IMR-90 (cell line): ENCODE data around the gene RAB36. TPM values are rescaled to one million over a fixed set of nuclear protein-coding genes. Genes with fewer than 3 reads are reported as not detected.

ENCODE experiments used
- ATAC-seq: fragments of 200-7000 bp; cut with Tn5 transposase; 2 replicates; pipeline ENCODE4 v1.9.1; 2020; ENCODE audit warnings: low read depth, mild to moderate bottlenecking, moderate library complexity
- BruUV-seq: library from RNA; stranded (reverse); fragments of 400-500 nt; replicated peaks from 2 replicates; lab custom pipeline; 2021; lab: Mats Ljungman, UMichigan
- CTCF ChIA-PET: fragments of 300-600 bp; formaldehyde crosslinking; extraction: SDS; loops from one replicate; lab custom pipeline; 2021; ENCODE audit warnings: antibody characterized with exemption; lab: Yijun Ruan, JAX
- POLR2A ChIA-PET: fragments of 300-600 bp; sonication (Branson Sonifier 250); formaldehyde crosslinking; loops from one replicate; lab custom pipeline; 2022; ENCODE audit warnings: antibody characterized with exemption; ENCODE audit not compliant: unreplicated experiment; lab: Charles Lee
- DNase-seq: peaks from one replicate; pipeline ENCODE4 v3.0.0; 2013
- H2AFZ ChIP-seq: replicated peaks from 2 replicates; pipeline ENCODE3; 2013; ENCODE audit warnings: low read length, mild to moderate bottlenecking; ENCODE audit not compliant: poor library complexity
- H2AK5ac ChIP-seq: 2 replicates; pipeline ENCODE4 v1.6.1; 2013; ENCODE audit warnings: low read depth, low read length, inconsistent platforms
- H2AK9ac ChIP-seq: replicated peaks from 2 replicates; pipeline ENCODE3; 2013; ENCODE audit warnings: mild to moderate bottlenecking, low read depth, low read length, moderate library complexity; ENCODE audit not compliant: poor library complexity
- H2BK120ac ChIP-seq: 2 replicates; pipeline ENCODE4 v1.6.1; 2013; ENCODE audit warnings: low read depth, low read length, inconsistent platforms
- H2BK15ac ChIP-seq: 3 replicates; pipeline ENCODE4 v1.6.1; 2013; ENCODE audit warnings: low read depth, low read length, inconsistent platforms
- H2BK20ac ChIP-seq: 2 replicates; pipeline ENCODE4 v1.6.1; 2013; ENCODE audit warnings: low read depth, mild to moderate bottlenecking, inconsistent platforms, low read length, moderate library complexity
- H2BK5ac ChIP-seq: 2 replicates; pipeline ENCODE4 v1.6.1; 2013; ENCODE audit warnings: mild to moderate bottlenecking, low read depth, low read length, inconsistent platforms; ENCODE audit not compliant: poor library complexity, severe bottlenecking
- H3K14ac ChIP-seq: replicated peaks from 2 replicates; pipeline ENCODE4 v1.6.1; 2013; ENCODE audit warnings: low read depth, low read length, inconsistent platforms
- H3K18ac ChIP-seq: 2 replicates; pipeline ENCODE4 v1.6.1; 2013; ENCODE audit warnings: low read depth, low read length, control low read depth
- H3K23ac ChIP-seq: 2 replicates; pipeline ENCODE4 v1.6.1; 2013; ENCODE audit warnings: low read depth, low read length, inconsistent platforms
- H3K27ac ChIP-seq: 2 replicates; pipeline ENCODE4 v1.5.1; 2013; ENCODE audit warnings: mild to moderate bottlenecking, control low read depth, low read length; ENCODE audit not compliant: insufficient read depth
- H3K27me3 ChIP-seq: 2 replicates; pipeline ENCODE4 v1.6.1; 2013; ENCODE audit warnings: low read length; ENCODE audit not compliant: control insufficient read depth, insufficient read depth
- H3K36me3 ChIP-seq: 2 replicates; pipeline ENCODE4 v1.6.1; 2013; ENCODE audit warnings: low read length, mixed read lengths; ENCODE audit not compliant: control insufficient read depth, insufficient read depth
- H3K4ac ChIP-seq: 2 replicates; pipeline ENCODE4 v1.6.1; 2013; ENCODE audit warnings: low read depth, low read length, inconsistent platforms
- H3K4me1 ChIP-seq: 2 replicates; pipeline ENCODE4 v1.6.1; 2013; ENCODE audit warnings: low read length, mixed read lengths; ENCODE audit not compliant: control insufficient read depth, insufficient read depth
- H3K4me2 ChIP-seq: 2 replicates; pipeline ENCODE4 v1.6.1; 2013; ENCODE audit warnings: low read depth, mild to moderate bottlenecking, control low read depth, low read length, moderate library complexity
- H3K4me3 ChIP-seq: 2 replicates; pipeline ENCODE4 v1.5.1; 2013; ENCODE audit warnings: low read depth, mild to moderate bottlenecking, control low read depth, low read length, moderate library complexity; ENCODE audit not compliant: insufficient read depth
- H3K56ac ChIP-seq: 2 replicates; pipeline ENCODE4 v1.6.1; 2013; ENCODE audit warnings: low read length, inconsistent platforms; ENCODE audit not compliant: insufficient read depth; ENCODE audit errors: extremely low read depth
- H3K79me1 ChIP-seq, 2 experiments: 2 replicates each; pipeline ENCODE4 v1.6.1; 2013; ENCODE audit warnings: low read length in 2 of 2, inconsistent platforms in 1 of 2, low read depth in 1 of 2
- H3K9ac ChIP-seq: 2 replicates; pipeline ENCODE4 v1.6.1; 2013; ENCODE audit warnings: low read depth, low read length, control low read depth
- H3K9me1 ChIP-seq: 2 replicates; pipeline ENCODE4 v1.6.1; 2013; ENCODE audit warnings: low read length, inconsistent platforms; ENCODE audit not compliant: insufficient read depth
- H3K9me3 ChIP-seq: 2 replicates; pipeline ENCODE4 v1.6.1; 2013; ENCODE audit warnings: low read length; ENCODE audit not compliant: control insufficient read depth, insufficient read depth
- H4K20me1 ChIP-seq: 2 replicates; pipeline ENCODE4 v1.6.1; 2013; ENCODE audit warnings: low read length, inconsistent platforms; ENCODE audit not compliant: insufficient read depth
- H4K5ac ChIP-seq: 2 replicates; pipeline ENCODE4 v1.6.1; 2013; ENCODE audit warnings: mild to moderate bottlenecking, low read depth, low read length, control low read depth
- H4K8ac ChIP-seq, 2 experiments: 2 replicates each; pipeline ENCODE4 v1.6.1; 2013; ENCODE audit warnings: low read depth in 2 of 2, low read length in 2 of 2, control low read depth in 1 of 2, inconsistent platforms in 1 of 2
- H4K91ac ChIP-seq: 2 replicates; pipeline ENCODE4 v1.6.1; 2013; ENCODE audit warnings: low read depth, low read length, inconsistent platforms; ENCODE audit not compliant: insufficient read depth
- CEBPB ChIP-seq: IDR thresholded peaks from 2 replicates; pipeline ENCODE4 v1.6.1; 2012; ENCODE audit warnings: low read depth, low read length, improper control_type of control experiment
- CHD1 ChIP-seq: IDR thresholded peaks from 2 replicates; pipeline ENCODE4 v1.6.1; 2012; ENCODE audit warnings: low read depth, low read length, improper control_type of control experiment
- FOS ChIP-seq: fragments of 150-350 bp; IDR thresholded peaks from 2 replicates; pipeline ENCODE4 v1.6.1; 2016; ENCODE audit warnings: low read depth, low read length
- MAFK ChIP-seq: IDR thresholded peaks from 2 replicates; pipeline ENCODE4 v1.6.1; 2012; ENCODE audit warnings: low read depth, low read length, improper control_type of control experiment
- MAZ ChIP-seq: IDR thresholded peaks from 2 replicates; pipeline ENCODE4 v1.6.1; 2012; ENCODE audit warnings: low read depth, mild to moderate bottlenecking, low read length, improper control_type of control experiment, moderate library complexity, borderline replicate concordance
- MXI1 ChIP-seq: IDR thresholded peaks from 2 replicates; pipeline ENCODE4 v1.6.1; 2012; ENCODE audit warnings: low read depth, mild to moderate bottlenecking, low read length, moderate library complexity, borderline replicate concordance
- NFE2L2 ChIP-seq: fragments of 150-350 bp; IDR thresholded peaks from 2 replicates; pipeline ENCODE4 v1.6.1; 2016; ENCODE audit warnings: low read depth, mild to moderate bottlenecking, low read length
- POLR2A ChIP-seq: IDR thresholded peaks from 2 replicates; pipeline ENCODE4 v1.6.1; 2012; ENCODE audit warnings: mild to moderate bottlenecking, low read depth, low read length
- RAD21 ChIP-seq: IDR thresholded peaks from 2 replicates; pipeline ENCODE4 v1.6.1; 2012; ENCODE audit warnings: low read length, improper control_type of control experiment
- RFX5 ChIP-seq: IDR thresholded peaks from 2 replicates; pipeline ENCODE4 v1.8.0; 2012; ENCODE audit warnings: low read depth, mild to moderate bottlenecking, low read length, moderate library complexity
- SMC3 ChIP-seq: fragments of 150-350 bp; IDR thresholded peaks from 2 replicates; pipeline ENCODE4 v1.6.1; 2016; ENCODE audit warnings: low read depth, mild to moderate bottlenecking, antibody characterized with exemption, low read length, moderate library complexity
- WGBS, 2 experiments: methylation state at CpG; one replicate each; pipeline versions ENCODE4 v1.1.5 to v1.1.7; 2013; ENCODE audit warnings: missing lambda C conversion rate in 2 of 2; ENCODE audit not compliant: insufficient read length in 1 of 2; ENCODE audit errors: extremely low coverage in 2 of 2; 5-methylcytosine and 5-hydroxymethylcytosine counted together
- dilution Hi-C: fragments of 300-500 bp; cut with HindIII; formaldehyde crosslinking; loops from one replicate; pipeline ENCODE4 v1.14.3; 2018; ENCODE audit warnings: low sequenced_read_pairs; ENCODE audit not compliant: unreplicated experiment
- in situ Hi-C: fragments of 300-500 bp; cut with MboI; formaldehyde crosslinking; loops from 3 replicates; pipeline ENCODE4 v1.14.3; 2019; ENCODE audit warnings: low sequenced_read_pairs, inconsistent platforms, mixed read lengths
- intact Hi-C: fragments of 100-400 bp; cut with micrococcal nuclease; formaldehyde crosslinking; loops from 2 replicates; pipeline ENCODE4 v1.10.0; 2022
- polyA plus RNA-seq, 3 experiments: library from polyadenylated mRNA; depleted of rRNA; stranded (reverse); fragments of >200 nt; gene quantifications; 2 replicates each; pipeline ENCODE4 v1.2.3, GENCODE V29; 2012; ENCODE audit warnings: low replicate concordance in 1 of 3
- total RNA-seq: library from RNA; depleted of rRNA; stranded (reverse); fragments of >200 nt; gene quantifications from 2 replicates; pipeline ENCODE4 v1.2.3, GENCODE V29; 2012
- TF ChIP-seq, protein P1 (sequence below): fragments of 150-350 bp; IDR thresholded peaks from 2 replicates; pipeline ENCODE4 v1.6.1; 2017; ENCODE audit warnings: mild to moderate bottlenecking, antibody characterized with exemption, low read length, low read depth
- TF ChIP-seq, protein P2 (sequence below): fragments of 150-350 bp; IDR thresholded peaks from 2 replicates; pipeline ENCODE4 v1.6.1; 2016; ENCODE audit warnings: low read depth, mild to moderate bottlenecking, low read length, moderate library complexity, borderline replicate concordance
- TF ChIP-seq, protein P3 (sequence below): conservative IDR thresholded peaks from 2 replicates; pipeline ENCODE4 v1.5.1; 2012; ENCODE audit warnings: mild to moderate bottlenecking, low read depth, low read length, improper control_type of control experiment

Gene RAB36
- total and polyA plus RNA-seq, 2 of the 4 experiments (the other 2 are of a cell fraction): 3.6 to 4.0 TPM

DNA sequence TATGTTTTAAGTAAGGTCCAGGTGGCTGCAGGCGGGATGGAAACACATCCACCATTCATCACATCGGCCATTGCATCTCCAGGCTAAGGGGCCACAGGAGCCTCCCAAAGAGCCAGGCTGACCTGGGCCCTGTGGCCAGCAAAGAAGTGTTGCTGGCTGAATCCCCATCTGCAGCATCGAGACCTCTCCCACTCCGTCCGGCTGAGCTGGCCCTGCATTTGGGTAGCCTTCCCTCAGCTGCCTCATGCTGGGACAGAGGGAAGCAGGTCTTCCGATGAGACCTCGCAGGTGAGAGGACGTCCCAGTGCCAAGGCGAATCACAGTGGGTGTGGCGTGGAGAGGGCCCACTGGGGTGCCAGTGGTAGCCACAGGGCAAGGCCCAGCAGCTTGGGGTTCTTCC is 28.0 kb upstream of the RAB36 start:
- no peak overlapping the region for H3K9ac ChIP-seq
- no peak overlapping the region for H3K4me3 ChIP-seq
- TF ChIP-seq MXI1 (no peak), CHD1 (no peak), NFE2L2 (no peak), POLR2A (no peak), FOS (no peak), RFX5 (no peak), MAZ (no peak), SMC3 (no peak), CEBPB (no peak), MAFK (no peak), RAD21 (no peak)
- TF ChIP-seq, protein P1, sequence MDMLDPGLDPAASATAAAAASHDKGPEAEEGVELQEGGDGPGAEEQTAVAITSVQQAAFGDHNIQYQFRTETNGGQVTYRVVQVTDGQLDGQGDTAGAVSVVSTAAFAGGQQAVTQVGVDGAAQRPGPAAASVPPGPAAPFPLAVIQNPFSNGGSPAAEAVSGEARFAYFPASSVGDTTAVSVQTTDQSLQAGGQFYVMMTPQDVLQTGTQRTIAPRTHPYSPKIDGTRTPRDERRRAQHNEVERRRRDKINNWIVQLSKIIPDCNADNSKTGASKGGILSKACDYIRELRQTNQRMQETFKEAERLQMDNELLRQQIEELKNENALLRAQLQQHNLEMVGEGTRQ: no peak
- TF ChIP-seq, protein P2, sequence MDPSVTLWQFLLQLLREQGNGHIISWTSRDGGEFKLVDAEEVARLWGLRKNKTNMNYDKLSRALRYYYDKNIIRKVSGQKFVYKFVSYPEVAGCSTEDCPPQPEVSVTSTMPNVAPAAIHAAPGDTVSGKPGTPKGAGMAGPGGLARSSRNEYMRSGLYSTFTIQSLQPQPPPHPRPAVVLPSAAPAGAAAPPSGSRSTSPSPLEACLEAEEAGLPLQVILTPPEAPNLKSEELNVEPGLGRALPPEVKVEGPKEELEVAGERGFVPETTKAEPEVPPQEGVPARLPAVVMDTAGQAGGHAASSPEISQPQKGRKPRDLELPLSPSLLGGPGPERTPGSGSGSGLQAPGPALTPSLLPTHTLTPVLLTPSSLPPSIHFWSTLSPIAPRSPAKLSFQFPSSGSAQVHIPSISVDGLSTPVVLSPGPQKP: no peak
- TF ChIP-seq, protein P3, sequence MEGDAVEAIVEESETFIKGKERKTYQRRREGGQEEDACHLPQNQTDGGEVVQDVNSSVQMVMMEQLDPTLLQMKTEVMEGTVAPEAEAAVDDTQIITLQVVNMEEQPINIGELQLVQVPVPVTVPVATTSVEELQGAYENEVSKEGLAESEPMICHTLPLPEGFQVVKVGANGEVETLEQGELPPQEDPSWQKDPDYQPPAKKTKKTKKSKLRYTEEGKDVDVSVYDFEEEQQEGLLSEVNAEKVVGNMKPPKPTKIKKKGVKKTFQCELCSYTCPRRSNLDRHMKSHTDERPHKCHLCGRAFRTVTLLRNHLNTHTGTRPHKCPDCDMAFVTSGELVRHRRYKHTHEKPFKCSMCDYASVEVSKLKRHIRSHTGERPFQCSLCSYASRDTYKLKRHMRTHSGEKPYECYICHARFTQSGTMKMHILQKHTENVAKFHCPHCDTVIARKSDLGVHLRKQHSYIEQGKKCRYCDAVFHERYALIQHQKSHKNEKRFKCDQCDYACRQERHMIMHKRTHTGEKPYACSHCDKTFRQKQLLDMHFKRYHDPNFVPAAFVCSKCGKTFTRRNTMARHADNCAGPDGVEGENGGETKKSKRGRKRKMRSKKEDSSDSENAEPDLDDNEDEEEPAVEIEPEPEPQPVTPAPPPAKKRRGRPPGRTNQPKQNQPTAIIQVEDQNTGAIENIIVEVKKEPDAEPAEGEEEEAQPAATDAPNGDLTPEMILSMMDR: no peak
- no peak overlapping the region for H2AK9ac ChIP-seq
- in situ Hi-C loops (no loop called here), dilution Hi-C loops (no loop called here), intact Hi-C loops (no loop called here)
- H3K9me1 ChIP-seq: no peaks in the 10 kb centered on the region
- H4K8ac ChIP-seq: no peak overlapping the region
- no TSS peak for BruUV-seq
- ChIA-PET CTCF (no interaction called here), POLR2A (no interaction called here)
- no peak overlapping the region for H2AFZ ChIP-seq
- DNase-seq (no peak), ATAC-seq (no peak)
- no peaks in the 10 kb centered on the region for H3K36me3 ChIP-seq
- H3K79me1 ChIP-seq: no peaks in the 10 kb centered on the region
- no peak overlapping the region for H3K23ac ChIP-seq
- no peak overlapping the region for H2BK5ac ChIP-seq
- H3K4me2 ChIP-seq: no peak overlapping the region
- no peak overlapping the region for H2BK15ac ChIP-seq
- 63% methylated on average over 3 of the region's 10 CpGs; no CpG with 5 or more reads in 1 of the 2 experiments for WGBS, 2 experiments
- no peak overlapping the region for H3K56ac ChIP-seq
- H3K27me3 ChIP-seq: peaks cover 2% of the 10 kb centered on the region; the same call in 1 of the 2 replicates
- no peak overlapping the region for H3K18ac ChIP-seq
- no peaks in the 10 kb centered on the region for H3K4me1 ChIP-seq
- no peak overlapping the region for H3K14ac ChIP-seq
- H2BK20ac ChIP-seq: no peak overlapping the region
- H3K4ac ChIP-seq: no peak overlapping the region
- H4K20me1 ChIP-seq: no peaks in the 10 kb centered on the region; the same call in 1 of the 2 replicates
- H2AK5ac ChIP-seq: no peak overlapping the region
- H3K27ac ChIP-seq: no peak overlapping the region
- H2BK120ac ChIP-seq: no peak overlapping the region
- H4K5ac ChIP-seq: no peak overlapping the region
- H4K91ac ChIP-seq: no peak overlapping the region
- H3K9me3 ChIP-seq: no peaks in the 10 kb centered on the region
